Gastroesophageal sphincter (tissue), 4 donors: ENCODE measurements around the gene CCDC88C. TPM values are rescaled to one million over a fixed set of nuclear protein-coding genes. Genes with fewer than 3 reads are reported as not detected.
A peak's percentile ranks its signal among the peaks of the same experiment; 100 is the strongest.

Experiments
- ATAC-seq: fragments of 150-250 bp; one replicate; pipeline ENCODE4 v1.9.1; 2016; ENCODE audit warnings: mild to moderate bottlenecking, moderate library complexity
- H3K27ac ChIP-seq, 4 donors: fragments of 200-600 bp; sonication (generic) in 3 of 4; 1 replicate in 3 of 4; 2 replicates in 1 of 4; pipeline ENCODE4 v1.5.1; 2016 to 2019
- H3K27me3 ChIP-seq: fragments of 200-600 bp; sonication (generic); one replicate; pipeline ENCODE4 v1.5.1; 2019
- H3K36me3 ChIP-seq, 2 donors: fragments of 200-600 bp; sonication (generic); one replicate each; pipeline ENCODE4 v1.5.1; 2019; ENCODE audit warnings: control low read depth in 1 of 2
- H3K4me1 ChIP-seq, 3 donors: fragments of 200-600 bp; sonication (generic); 1 replicate in 2 of 3; 2 replicates in 1 of 3; pipeline ENCODE4 v1.5.1; 2016 to 2019; ENCODE audit warnings: control low read depth in 2 of 3
- H3K4me3 ChIP-seq, 2 donors: fragments of 200-600 bp; sonication (generic); one replicate each; pipeline ENCODE4 v1.5.1; 2019; ENCODE audit warnings: mild to moderate bottlenecking in 1 of 2, moderate library complexity in 1 of 2
- H3K9me3 ChIP-seq, 3 donors: fragments of 200-600 bp; sonication (generic); one replicate each; pipeline ENCODE4 v1.5.1; 2017 to 2019; ENCODE audit warnings: control low read depth in 2 of 3
- EP300 ChIP-seq: sonication (generic); formaldehyde crosslinking; IDR thresholded peaks from one replicate; pipeline ENCODE4 v1.6.1; 2017; ENCODE audit warnings: antibody characterized with exemption, mild to moderate bottlenecking
- POLR2A ChIP-seq, 2 donors: fragments of 450-650 bp; IDR thresholded peaks; one replicate each; pipeline ENCODE4 v1.6.1; 2017; ENCODE audit warnings: antibody characterized with exemption in 2 of 2, mild to moderate bottlenecking in 2 of 2, moderate library complexity in 1 of 2
- POLR2AphosphoS5 ChIP-seq: sonication (generic); formaldehyde crosslinking; IDR thresholded peaks from one replicate; pipeline ENCODE4 v1.6.1; 2017; ENCODE audit warnings: antibody characterized with exemption
- WGBS, 2 donors: methylation state at CpG; one replicate each; pipeline ENCODE4 v1.1.5; 2018; ENCODE audit warnings: low coverage in 1 of 2; 5-methylcytosine and 5-hydroxymethylcytosine counted together
- total RNA-seq, 4 donors: library from RNA; depleted of rRNA; stranded (reverse); fragments of >200 nt; gene quantifications; one replicate each; pipeline ENCODE4 v1.1.0, GENCODE V29; 2016
- TF ChIP-seq, protein P1 (sequence below), 4 experiments: fragments of 200-600 bp in 2 of 4; fragments of 450-650 bp in 2 of 4; sonication (generic) in 1 of 4; IDR thresholded peaks; one replicate each; pipeline ENCODE4 v1.5.1; 2017 to 2019; ENCODE audit warnings: antibody characterized with exemption in 4 of 4, mild to moderate bottlenecking in 2 of 4, moderate library complexity in 2 of 4

The CCDC88C gene, protein sequence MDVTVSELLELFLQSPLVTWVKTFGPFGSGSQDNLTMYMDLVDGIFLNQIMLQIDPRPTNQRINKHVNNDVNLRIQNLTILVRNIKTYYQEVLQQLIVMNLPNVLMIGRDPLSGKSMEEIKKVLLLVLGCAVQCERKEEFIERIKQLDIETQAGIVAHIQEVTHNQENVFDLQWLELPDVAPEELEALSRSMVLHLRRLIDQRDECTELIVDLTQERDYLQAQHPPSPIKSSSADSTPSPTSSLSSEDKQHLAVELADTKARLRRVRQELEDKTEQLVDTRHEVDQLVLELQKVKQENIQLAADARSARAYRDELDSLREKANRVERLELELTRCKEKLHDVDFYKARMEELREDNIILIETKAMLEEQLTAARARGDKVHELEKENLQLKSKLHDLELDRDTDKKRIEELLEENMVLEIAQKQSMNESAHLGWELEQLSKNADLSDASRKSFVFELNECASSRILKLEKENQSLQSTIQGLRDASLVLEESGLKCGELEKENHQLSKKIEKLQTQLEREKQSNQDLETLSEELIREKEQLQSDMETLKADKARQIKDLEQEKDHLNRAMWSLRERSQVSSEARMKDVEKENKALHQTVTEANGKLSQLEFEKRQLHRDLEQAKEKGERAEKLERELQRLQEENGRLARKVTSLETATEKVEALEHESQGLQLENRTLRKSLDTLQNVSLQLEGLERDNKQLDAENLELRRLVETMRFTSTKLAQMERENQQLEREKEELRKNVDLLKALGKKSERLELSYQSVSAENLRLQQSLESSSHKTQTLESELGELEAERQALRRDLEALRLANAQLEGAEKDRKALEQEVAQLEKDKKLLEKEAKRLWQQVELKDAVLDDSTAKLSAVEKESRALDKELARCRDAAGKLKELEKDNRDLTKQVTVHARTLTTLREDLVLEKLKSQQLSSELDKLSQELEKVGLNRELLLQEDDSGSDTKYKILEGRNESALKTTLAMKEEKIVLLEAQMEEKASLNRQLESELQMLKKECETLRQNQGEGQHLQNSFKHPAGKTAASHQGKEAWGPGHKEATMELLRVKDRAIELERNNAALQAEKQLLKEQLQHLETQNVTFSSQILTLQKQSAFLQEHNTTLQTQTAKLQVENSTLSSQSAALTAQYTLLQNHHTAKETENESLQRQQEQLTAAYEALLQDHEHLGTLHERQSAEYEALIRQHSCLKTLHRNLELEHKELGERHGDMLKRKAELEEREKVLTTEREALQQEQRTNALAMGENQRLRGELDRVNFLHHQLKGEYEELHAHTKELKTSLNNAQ (N-terminal part only)
- total RNA-seq, result 10 to 100 TPM in 1 of 4 donors, 1 to 10 TPM in 3; 2.0 to 10.1 (median 4.9) TPM

DNA sequence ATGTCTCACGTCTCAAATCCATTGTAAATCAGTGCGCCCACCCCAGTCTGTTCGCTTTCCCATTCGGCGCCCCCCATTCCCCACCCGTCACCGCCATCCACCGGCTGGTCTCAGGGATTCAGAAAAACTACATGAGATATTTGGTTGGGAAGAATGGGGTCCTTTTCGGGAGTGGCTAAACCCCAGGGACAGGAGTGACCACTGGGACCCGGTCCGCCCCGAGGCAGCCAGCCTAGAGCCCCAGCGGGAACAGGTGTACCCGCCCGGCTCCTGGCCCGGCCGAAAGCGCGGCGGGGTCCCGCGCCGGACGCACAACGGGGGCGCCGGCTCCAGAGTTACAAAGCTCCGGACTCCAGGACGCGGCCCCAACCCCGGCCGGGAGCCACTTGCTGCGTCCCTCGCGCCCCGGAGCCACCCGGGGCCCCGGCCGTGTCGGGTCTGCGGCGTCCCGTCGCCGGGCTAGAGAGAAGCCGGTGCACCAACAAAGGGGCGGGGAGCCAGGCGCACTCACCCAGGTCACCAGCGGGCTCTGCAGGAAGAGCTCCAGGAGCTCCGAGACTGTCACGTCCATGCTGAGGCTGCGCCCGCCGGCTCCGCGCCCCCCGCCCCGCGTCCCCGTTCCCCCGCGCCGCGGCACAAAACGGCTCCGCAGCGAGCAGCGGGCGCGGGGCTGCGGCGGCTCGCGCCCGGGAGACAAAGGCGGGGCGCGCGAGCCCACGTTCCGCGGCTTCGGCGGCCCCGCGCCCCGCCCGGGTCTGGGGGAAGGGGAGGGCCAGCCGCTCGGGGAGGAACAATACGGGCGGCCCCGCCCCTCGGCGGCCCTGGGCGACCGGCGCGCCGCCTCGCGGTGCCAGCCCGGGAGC lies at the start of gene CCDC88C:
Gene CCDC88C, minus strand, starts transcription at position 701 of the 863 bp plus-strand sequence. Its CDS starts 130 bp downstream, at position 571.
- Histone ChIP-seq H3K9me3 (no peaks in the 10 kb centered on the region), H3K27ac (peak within 1 kb of the TSS in 3 of 4 donors; percentile 29 to 51 (median 49)), H3K36me3 (no peaks in the 10 kb centered on the region), H3K4me3 (peak within 1 kb of the TSS; percentile 40 to 63), H3K27me3 (peaks cover 23% of the 10 kb centered on the region), H3K4me1 (peaks cover 0 to 23% (median 13%) of the 10 kb centered on the region in 3 donors)
- peak; percentile 79 for ATAC-seq
- TF ChIP-seq, protein P1, sequence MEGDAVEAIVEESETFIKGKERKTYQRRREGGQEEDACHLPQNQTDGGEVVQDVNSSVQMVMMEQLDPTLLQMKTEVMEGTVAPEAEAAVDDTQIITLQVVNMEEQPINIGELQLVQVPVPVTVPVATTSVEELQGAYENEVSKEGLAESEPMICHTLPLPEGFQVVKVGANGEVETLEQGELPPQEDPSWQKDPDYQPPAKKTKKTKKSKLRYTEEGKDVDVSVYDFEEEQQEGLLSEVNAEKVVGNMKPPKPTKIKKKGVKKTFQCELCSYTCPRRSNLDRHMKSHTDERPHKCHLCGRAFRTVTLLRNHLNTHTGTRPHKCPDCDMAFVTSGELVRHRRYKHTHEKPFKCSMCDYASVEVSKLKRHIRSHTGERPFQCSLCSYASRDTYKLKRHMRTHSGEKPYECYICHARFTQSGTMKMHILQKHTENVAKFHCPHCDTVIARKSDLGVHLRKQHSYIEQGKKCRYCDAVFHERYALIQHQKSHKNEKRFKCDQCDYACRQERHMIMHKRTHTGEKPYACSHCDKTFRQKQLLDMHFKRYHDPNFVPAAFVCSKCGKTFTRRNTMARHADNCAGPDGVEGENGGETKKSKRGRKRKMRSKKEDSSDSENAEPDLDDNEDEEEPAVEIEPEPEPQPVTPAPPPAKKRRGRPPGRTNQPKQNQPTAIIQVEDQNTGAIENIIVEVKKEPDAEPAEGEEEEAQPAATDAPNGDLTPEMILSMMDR (IDR thresholded peaks at IDR 0.05), result no peak
- TF ChIP-seq EP300, result no peak
- no peak for TF ChIP-seq POLR2AphosphoS5
- no peak for TF ChIP-seq POLR2A (IDR thresholded peaks at IDR 0.05)
- WGBS, 2 donors, result 4 to 27% methylated on average over 3 to 6 of the region's 103 CpGs

DNA sequence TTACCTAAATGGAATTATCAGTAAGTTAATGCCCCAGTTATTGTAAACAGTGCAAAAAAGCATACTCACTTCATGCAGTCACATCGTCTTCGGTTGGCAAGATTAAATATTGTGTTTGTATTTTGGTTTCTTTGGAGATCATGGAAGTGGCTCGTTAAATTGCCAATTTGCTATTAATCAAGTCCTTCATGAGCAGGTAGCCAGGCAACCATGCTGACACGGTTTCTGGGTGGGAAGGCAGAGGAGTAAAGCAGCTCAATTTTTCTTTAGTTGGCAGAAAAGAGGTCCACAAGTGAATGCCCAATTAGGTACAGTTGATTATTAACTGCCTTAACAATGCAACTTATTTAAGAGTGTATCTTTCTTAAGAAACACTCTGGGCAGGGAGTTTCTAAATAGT lies 48.6 kb upstream of the CCDC88C start:
- Histone ChIP-seq H3K27me3 (no peaks in the 10 kb centered on the region), H3K4me3 (no peak overlapping the region), H3K36me3 (peaks cover 1 to 81% of the 10 kb centered on the region in 2 donors), H3K4me1 (peaks cover 0 to 25% (median 3%) of the 10 kb centered on the region in 3 donors), H3K9me3 (no peaks in the 10 kb centered on the region), H3K27ac (no peak overlapping the region)
- TF ChIP-seq EP300, result no peak
- TF ChIP-seq, protein P1 (IDR thresholded peaks at IDR 0.05), result no peak
- TF ChIP-seq POLR2AphosphoS5, result no peak
- TF ChIP-seq POLR2A (IDR thresholded peaks at IDR 0.05), result no peak
- 3 to 28% methylated on average over 4 of the region's 4 CpGs for WGBS, 2 donors
- no peak for ATAC-seq

DNA sequence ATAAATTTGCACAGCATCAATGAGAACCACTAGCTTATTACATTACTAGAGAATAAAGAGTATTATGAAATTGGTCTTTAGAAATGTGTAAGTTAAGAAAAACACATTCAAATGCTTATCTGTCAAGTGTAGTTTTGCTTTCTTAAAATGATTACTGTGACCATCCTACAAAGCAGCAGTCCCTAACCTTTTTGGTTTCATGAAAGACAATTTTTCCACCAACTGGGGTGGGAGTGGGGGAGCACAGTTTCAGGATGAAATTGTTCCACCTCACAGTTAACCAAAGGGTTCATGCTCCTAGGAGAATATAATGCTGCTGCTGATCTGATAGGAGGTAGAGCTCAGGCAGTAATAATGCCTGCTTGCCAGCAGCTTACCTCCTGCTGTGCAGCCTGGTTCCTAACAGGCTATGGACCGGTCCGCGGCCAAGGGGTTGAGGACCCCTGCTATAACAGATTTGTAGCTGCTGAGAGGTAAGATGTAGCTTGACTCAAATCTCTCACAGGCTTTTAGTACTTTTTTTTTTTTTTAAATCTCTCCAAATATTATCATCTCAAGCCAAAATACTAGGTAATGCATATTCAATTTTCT lies 47.1 kb upstream of the CCDC88C start:
- Histone ChIP-seq H3K4me1 (peaks cover 0 to 25% (median 3%) of the 10 kb centered on the region in 3 donors), H3K27me3 (no peaks in the 10 kb centered on the region), H3K4me3 (no peak overlapping the region), H3K9me3 (no peaks in the 10 kb centered on the region), H3K36me3 (peaks cover 5 to 81% of the 10 kb centered on the region in 2 donors), H3K27ac (no peak overlapping the region)
- TF ChIP-seq, protein P1 (IDR thresholded peaks at IDR 0.05), result no peak
- TF ChIP-seq POLR2A (IDR thresholded peaks at IDR 0.05), result no peak
- TF ChIP-seq POLR2AphosphoS5, result no peak
- no peak for TF ChIP-seq EP300
- no peak for ATAC-seq
- 71% methylated on average over 3 of the region's 3 CpGs; no CpG with 5 or more reads in 1 of the 2 donors for WGBS, 2 donors

DNA sequence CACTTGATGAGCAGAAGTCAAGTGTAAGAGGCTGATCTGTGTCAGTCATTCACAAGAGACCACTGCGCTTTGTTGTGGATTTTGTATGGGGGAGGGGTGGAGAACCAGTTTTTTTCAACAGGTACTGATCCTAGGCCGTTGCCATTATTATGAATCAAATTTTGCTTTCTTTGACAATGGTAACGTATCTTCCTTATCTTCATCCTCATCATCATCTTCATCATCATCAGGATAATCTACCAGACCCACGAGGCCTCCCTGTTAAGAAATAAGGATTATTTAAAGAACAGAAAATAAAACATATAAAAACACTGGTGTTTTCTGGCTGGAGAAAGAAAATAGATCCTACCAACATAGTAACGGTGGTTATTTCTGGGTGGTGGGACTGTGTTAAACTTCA lies 41.0 kb upstream of the CCDC88C start:
- H3K9me3 ChIP-seq, result no peaks in the 10 kb centered on the region
- H3K36me3 ChIP-seq, result peaks cover 9 to 89% of the 10 kb centered on the region in 2 donors
- H3K4me1 ChIP-seq, result no peaks in the 10 kb centered on the region
- H3K4me3 ChIP-seq, result no peak overlapping the region
- H3K27me3 ChIP-seq, result no peaks in the 10 kb centered on the region
- no peak for ATAC-seq
- WGBS, 2 donors, result 86 to 88% methylated on average over 3 to 5 of the region's 5 CpGs
- H3K27ac ChIP-seq, result no peak overlapping the region
- no peak for TF ChIP-seq EP300
- no peak for TF ChIP-seq POLR2AphosphoS5
- TF ChIP-seq POLR2A (IDR thresholded peaks at IDR 0.05), result no peak
- TF ChIP-seq, protein P1 (IDR thresholded peaks at IDR 0.05), result no peak
